Measurements from ENCODE around the gene SAP25. TPM values are rescaled to one million over a fixed set of nuclear protein-coding genes. Genes with fewer than 3 reads are reported as not detected.

The SAP25 gene
- total and polyA plus RNA-seq, 2 of the 8 experiments (the other 6 are each of a cell fraction or from before 2014, with no cell fraction given): 3.6 to 5.8 TPM

DNA sequence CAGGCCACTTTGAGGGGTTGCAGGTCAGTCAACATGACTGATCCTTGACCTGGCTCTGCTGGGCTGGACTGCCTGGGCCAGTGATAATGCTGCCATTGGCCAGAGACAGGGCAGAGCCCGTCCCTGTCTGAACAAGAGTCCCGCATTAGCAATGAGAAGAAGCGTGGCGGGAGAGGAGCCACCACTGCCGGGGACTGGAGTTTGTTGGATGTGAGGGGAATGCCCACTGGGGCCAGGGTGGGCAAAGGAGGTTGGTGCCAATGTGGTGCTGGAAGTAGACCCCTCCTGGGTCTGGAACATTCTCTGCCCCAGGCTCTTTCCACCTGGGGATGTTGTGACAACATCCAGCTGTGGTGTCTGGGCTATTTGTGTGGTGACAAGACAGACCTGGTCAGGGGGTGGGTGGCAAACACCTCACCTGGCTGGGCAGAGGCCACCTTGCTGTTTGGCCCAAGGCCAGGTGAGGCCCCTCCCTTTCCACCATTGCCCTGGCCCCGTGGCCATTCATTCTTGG lies 7.6 kb downstream of the SAP25 start:
- 92% methylated on average over 6 of the region's 6 CpGs; no CpG with 5 or more reads in 1 of the 2 experiments for WGBS, 2 experiments (ENCODE audit: extremely low coverage in 1 of 2, insufficient coverage in 1 of 2, insufficient read length in 1 of 2, insufficient replicate concordance in 2 of 2, low coverage in 1 of 2, low lambda C conversion rate in 2 of 2, missing lambda C conversion rate in 1 of 2)
- no peak overlapping the region for H2BK12ac ChIP-seq (ENCODE audit: low read depth, low read length)
- no peak overlapping the region for H3K23ac ChIP-seq (ENCODE audit: insufficient read length)
- H3K4me1 ChIP-seq (replicated peaks in 1 of 4; ENCODE audit: control insufficient read depth in 3 of 4, insufficient read depth in 4 of 4, low read length in 3 of 4): peaks cover 0 to 27% (median 15%) of the 10 kb centered on the region in 4 experiments; a peak in 6 of 7 replicates
- CTCF ChIA-PET (ENCODE audit: partially characterized antibody): interaction anchor here (0.6 to 12.7 kb wide), 13 partner anchors 11 to 200 kb away, joined by 3 to 341 read pairs (median 4); partner anchors contain the start of genes AGFG2, FBXO24, LRCH4 and MOSPD3
- no peak overlapping the region for H2AK5ac ChIP-seq (ENCODE audit: low read depth, low read length)
- no peak overlapping the region for H3K4me2 ChIP-seq (ENCODE audit: insufficient read depth in 1 of 2, low read depth in 2 of 2, low read length in 2 of 2)
- no peaks in the 10 kb centered on the region for H3K79me2 ChIP-seq (ENCODE audit: control insufficient read depth in 1 of 2, insufficient read depth in 2 of 2, low read length in 2 of 2)
- H3K18ac ChIP-seq (ENCODE audit: extremely low read depth, low read length): no peak overlapping the region
- no peak overlapping the region for H2BK20ac ChIP-seq (ENCODE audit: low read length)
- no peak overlapping the region for H3K4ac ChIP-seq (replicated peaks; ENCODE audit: insufficient read length, low read depth, low read length)
- no peaks in the 10 kb centered on the region for H3K9me3 ChIP-seq (ENCODE audit: insufficient read depth in 2 of 2, low read depth in 1 of 2, low read length in 1 of 2)
- no peak overlapping the region for H4K5ac ChIP-seq (ENCODE audit: insufficient read length, low read depth, low read length)
- FAIRE-seq (no peak), DNase-seq (ENCODE audit: low read depth in 1 of 2, low spot score in 2 of 2) (no peak)
- POLR2A ChIA-PET (ENCODE audit: partially characterized antibody): interaction anchor here (1.1 to 2.6 kb wide), 5 partner anchors 18 to 96 kb away, joined by 3 to 11 read pairs (median 6); partner anchors contain the start of genes FBXO24 and LRCH4
- H2BK5ac ChIP-seq (ENCODE audit: low read depth, low read length): no peak overlapping the region
- no peak overlapping the region for H3K14ac ChIP-seq (ENCODE audit: insufficient read length)
- peaks cover 8% of the 10 kb centered on the region; the same call in 1 of the 2 replicates for H3K23me2 ChIP-seq (ENCODE audit: low read depth, low read length)
- H4K8ac ChIP-seq (ENCODE audit: extremely low read depth, insufficient read depth, low read length): no peak overlapping the region
- peaks cover 0 to 4% (median under 1%) of the 10 kb centered on the region in 4 experiments; a peak in 1 of 7 replicates for H3K27me3 ChIP-seq (replicated peaks in 1 of 4; ENCODE audit: control insufficient read depth in 3 of 4, extremely low read depth in 1 of 4, insufficient read depth in 3 of 4, low read length in 3 of 4)
- H4K20me1 ChIP-seq (replicated peaks in 1 of 2; ENCODE audit: control insufficient read depth in 1 of 2, insufficient read depth in 2 of 2, low read length in 2 of 2): peaks cover 0 to 3% of the 10 kb centered on the region in 2 experiments
- no peak overlapping the region for H3K9ac ChIP-seq (replicated peaks in 1 of 4; ENCODE audit: extremely low read depth in 1 of 4, low read depth in 3 of 4, low read length in 3 of 4)
- H3K27ac ChIP-seq (ENCODE audit: low read depth, low read length): no peak overlapping the region
- no peaks in the 10 kb centered on the region for H3K36me3 ChIP-seq (ENCODE audit: control insufficient read depth in 2 of 4, insufficient read depth in 4 of 4, low read length in 3 of 4)
- no peak overlapping the region for H2BK15ac ChIP-seq (ENCODE audit: low read length)
- peaks cover 2% of the 10 kb centered on the region; the same call in 1 of the 2 replicates for H3K79me1 ChIP-seq (ENCODE audit: low read depth, low read length)
- no peak overlapping the region for H2BK120ac ChIP-seq (replicated peaks; ENCODE audit: low read depth, low read length)
- no peak overlapping the region for H3K56ac ChIP-seq (replicated peaks; ENCODE audit: insufficient read length, low read depth, low read length)
- no peak for TF ChIP-seq YY1 (IDR thresholded peaks at IDR 0.05; ENCODE audit: low read depth, low read length)
- TF ChIP-seq HDAC2 (IDR thresholded peaks at IDR 0.05; ENCODE audit: borderline replicate concordance in 1 of 2, low read depth in 2 of 2, low read length in 2 of 2): no peak
- no peak for TF ChIP-seq SIX5 (IDR thresholded peaks at IDR 0.05; ENCODE audit: low read depth, low read length)
- no peak for TF ChIP-seq FOSL1 (IDR thresholded peaks at IDR 0.05; ENCODE audit: insufficient read depth, low read depth, low read length)
- TF ChIP-seq SRF (IDR thresholded peaks at IDR 0.05; ENCODE audit: low read depth, low read length): no peak
- H4K91ac ChIP-seq (replicated peaks; ENCODE audit: insufficient read length, low read length): no peak overlapping the region
- no peak overlapping the region for H2AFZ ChIP-seq (ENCODE audit: low read length)
- H3K4me3 ChIP-seq (ENCODE audit: extremely low read depth in 1 of 4, insufficient read depth in 2 of 4, low read depth in 3 of 4, low read length in 4 of 4): no peak overlapping the region
